Measurements from ENCODE around the gene EZH1.

The EZH1 gene

GRCh38 chr17:42744806-42745617, at the start of gene EZH1:
TSS of gene EZH1 (minus strand) at chr17:42745040. CDS start at chr17:42728941, 16,099 bp downstream.
- peak; percentile 90 for DNase-seq (ENCODE audit: low read depth)

GRCh38 chr17:42792545-42792944, 47.7 kb upstream of the EZH1 start:
- no peak for DNase-seq (ENCODE audit: low read depth)

GRCh38 chr17:42791948-42792347, 47.1 kb upstream of the EZH1 start:
- DNase-seq (ENCODE audit: low read depth) = no peak

- DNase-seq (ENCODE audit: low read depth) = no peak
These were observed 42.4 kb upstream of the EZH1 start for GRCh38 chr17:42787266-42787665.

GRCh38 chr17:42784811-42785592, 40.2 kb upstream of the EZH1 start:
- DNase-seq (ENCODE audit: low read depth) = no peak

- DNase-seq (ENCODE audit: low read depth) = no peak
These were observed 39.6 kb upstream of the EZH1 start for GRCh38 chr17:42784409-42784808.

- no peak for DNase-seq (ENCODE audit: low read depth)
These were observed 38.9 kb upstream of the EZH1 start for GRCh38 chr17:42783791-42784138.

- DNase-seq (ENCODE audit: low read depth) = no peak
These were observed 38.4 kb upstream of the EZH1 start for GRCh38 chr17:42783062-42783790.

- no peak for DNase-seq (ENCODE audit: low read depth)
These were observed 37.6 kb upstream of the EZH1 start for GRCh38 chr17:42782166-42783061.

GRCh38 chr17:42781639-42782165, 36.9 kb upstream of the EZH1 start:
- DNase-seq (ENCODE audit: low read depth) = no peak

- DNase-seq (ENCODE audit: low read depth) = no peak
These were observed 36.2 kb upstream of the EZH1 start for GRCh38 chr17:42780851-42781638.

- no peak for DNase-seq (ENCODE audit: low read depth)
These were observed 35.4 kb upstream of the EZH1 start, which contains the start of gene WNK4 for GRCh38 chr17:42779936-42780850. TSS of gene WNK4 (plus strand) at chr17:42780610. CDS start at chr17:42780699, 89 bp downstream.

GRCh38 chr17:42779304-42779935, 34.6 kb upstream of the EZH1 start:
- DNase-seq (ENCODE audit: low read depth) = no peak

- no peak for DNase-seq (ENCODE audit: low read depth)
These were observed 33.7 kb upstream of the EZH1 start for GRCh38 chr17:42778570-42778969.

GRCh38 chr17:42775534-42776098, 30.8 kb upstream of the EZH1 start:
- no peak for DNase-seq (ENCODE audit: low read depth)

GRCh38 chr17:42774066-42774745, 29.4 kb upstream of the EZH1 start:
- no peak for DNase-seq (ENCODE audit: low read depth)

GRCh38 chr17:42773290-42774035, 28.6 kb upstream of the EZH1 start, which contains the start of gene VPS25:
TSS of gene VPS25 (plus strand) at chr17:42773449. CDS start at chr17:42773476, 27 bp downstream.
- peak; percentile 64 for DNase-seq (ENCODE audit: low read depth)

Measured in activated T-helper 9 cell treated with anti-CD3 and anti-CD28 coated beads, Interleukin-2, amount 50 U/mL, for 16 hours (primary cell).